NCI-H748 treated with DMSO at 0.1 percent for 48 hours (cell line): ENCODE measurements around the gene PAQR8.

Experiments
- DNase-seq: peaks from one replicate; lab custom pipeline; 2025; lab: John Stamatoyannopoulos, UW

The PAQR8 gene

DNA sequence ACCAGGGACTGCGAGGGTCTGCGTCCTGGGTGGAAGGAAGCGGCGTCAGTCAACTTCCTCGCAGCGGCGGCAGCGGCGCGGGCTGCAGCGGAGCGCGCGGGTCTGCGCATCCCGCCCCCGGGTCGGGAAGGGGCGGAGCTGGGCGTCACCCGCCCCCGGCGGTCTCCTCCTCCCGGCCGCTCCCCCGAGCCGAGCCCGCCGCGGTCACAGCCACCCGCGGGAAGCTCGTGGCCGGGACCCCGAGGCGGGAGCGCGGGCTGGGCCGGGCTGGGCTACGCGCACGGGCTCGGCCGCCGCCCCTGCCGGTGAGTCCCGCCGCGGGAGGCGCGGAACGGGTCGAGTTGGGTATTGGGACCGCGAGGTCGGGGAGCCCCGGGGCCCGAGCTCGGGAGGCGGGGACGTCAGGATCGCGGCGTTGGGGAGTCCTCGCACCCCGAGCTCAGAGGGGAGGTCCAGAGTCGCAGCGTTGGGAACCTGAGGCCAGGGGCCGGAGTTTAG lies at the start of gene PAQR8:
Gene PAQR8, plus strand, starts transcription at position 207 of the 498 bp plus-strand sequence. CDS start 41,063 bp downstream, outside the sequence.
- DNase-seq, result peak; percentile 28

DNA sequence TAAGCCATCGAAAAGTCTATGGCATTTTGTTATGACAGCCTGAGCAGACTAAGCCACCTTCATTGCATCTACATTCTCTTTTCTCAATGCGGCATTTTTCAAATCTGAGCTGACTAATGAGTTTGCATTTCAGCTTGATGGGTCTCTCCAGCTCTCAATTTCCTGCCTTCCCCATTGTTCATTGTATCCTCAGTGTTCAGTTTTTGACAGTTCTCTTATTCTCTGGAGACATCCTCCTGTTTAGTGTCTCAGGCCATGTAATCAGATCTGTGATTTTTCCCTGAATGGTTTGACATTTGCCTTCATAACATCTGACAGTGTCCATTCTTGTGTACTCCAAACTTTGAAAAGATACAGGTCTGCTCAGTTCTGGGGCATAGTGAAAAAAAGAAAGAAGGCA lies 49.5 kb upstream of the PAQR8 start:
- no peak for DNase-seq

DNA sequence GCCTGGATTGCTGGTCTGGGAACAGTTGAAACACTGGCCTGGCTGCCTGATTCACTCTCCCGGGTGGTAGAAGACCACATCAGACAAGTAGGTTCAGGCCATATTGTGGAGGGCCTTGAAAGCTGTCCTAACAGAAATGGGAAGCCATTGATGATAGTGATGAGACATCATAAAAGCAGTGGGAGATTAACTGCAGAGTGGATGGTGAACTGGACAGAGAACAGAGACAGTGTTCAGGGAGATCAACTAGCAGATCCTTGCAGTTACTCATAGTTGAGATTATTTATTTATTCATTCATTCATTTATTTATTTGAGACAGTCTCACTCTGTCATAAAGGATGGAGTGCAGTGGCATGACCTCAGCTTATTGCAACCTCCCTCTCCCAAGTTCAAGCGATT lies 47.2 kb upstream of the PAQR8 start:
- DNase-seq, result no peak

- no peak for DNase-seq
These were observed 44.7 kb upstream of the PAQR8 start for GRCh38 chr6:52317211-52317610.

- DNase-seq, result no peak
These were observed 43.9 kb upstream of the PAQR8 start for GRCh38 chr6:52317841-52318581.

- DNase-seq, result no peak
These were observed 37.8 kb upstream of the PAQR8 start for GRCh38 chr6:52324189-52324588.

DNA sequence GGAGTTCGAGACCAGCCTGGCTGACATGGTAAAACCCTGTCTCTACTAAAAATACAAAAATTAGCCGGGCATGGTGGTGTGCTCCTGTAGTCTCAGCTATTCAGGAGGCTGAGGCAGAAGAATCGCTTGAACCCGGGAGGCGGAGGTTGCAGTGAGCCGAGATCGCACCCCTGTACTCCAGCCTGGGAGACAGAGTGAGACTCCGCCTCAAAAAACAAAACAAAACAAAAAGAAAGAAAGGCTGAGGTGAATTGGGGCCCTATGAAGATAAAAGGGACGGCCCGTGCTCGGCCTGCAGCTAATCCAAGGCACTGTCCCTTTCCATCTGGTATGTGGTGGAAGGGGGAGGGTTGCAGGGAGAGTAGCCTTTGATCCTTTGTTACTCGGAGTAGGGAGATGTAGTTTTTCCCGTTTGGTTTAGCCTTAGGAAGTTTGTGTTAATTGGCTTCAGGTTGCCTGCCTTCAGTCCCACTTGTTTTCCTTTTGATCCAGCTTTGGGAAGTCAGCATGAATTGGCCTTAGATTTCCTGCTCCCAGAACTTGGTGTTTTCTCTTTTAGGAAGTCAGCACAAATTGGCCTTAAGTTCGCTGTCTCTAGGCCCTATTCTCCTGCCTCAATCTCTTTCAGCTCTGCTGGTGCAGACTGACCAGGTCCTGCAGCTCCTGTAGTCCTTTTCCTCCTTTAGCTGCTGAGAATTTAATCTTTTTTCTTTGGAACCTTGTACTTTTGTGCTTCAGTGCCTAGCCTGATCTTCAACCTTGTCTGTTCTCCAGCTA lies 36.1 kb upstream of the PAQR8 start:
- DNase-seq, result no peak

DNA sequence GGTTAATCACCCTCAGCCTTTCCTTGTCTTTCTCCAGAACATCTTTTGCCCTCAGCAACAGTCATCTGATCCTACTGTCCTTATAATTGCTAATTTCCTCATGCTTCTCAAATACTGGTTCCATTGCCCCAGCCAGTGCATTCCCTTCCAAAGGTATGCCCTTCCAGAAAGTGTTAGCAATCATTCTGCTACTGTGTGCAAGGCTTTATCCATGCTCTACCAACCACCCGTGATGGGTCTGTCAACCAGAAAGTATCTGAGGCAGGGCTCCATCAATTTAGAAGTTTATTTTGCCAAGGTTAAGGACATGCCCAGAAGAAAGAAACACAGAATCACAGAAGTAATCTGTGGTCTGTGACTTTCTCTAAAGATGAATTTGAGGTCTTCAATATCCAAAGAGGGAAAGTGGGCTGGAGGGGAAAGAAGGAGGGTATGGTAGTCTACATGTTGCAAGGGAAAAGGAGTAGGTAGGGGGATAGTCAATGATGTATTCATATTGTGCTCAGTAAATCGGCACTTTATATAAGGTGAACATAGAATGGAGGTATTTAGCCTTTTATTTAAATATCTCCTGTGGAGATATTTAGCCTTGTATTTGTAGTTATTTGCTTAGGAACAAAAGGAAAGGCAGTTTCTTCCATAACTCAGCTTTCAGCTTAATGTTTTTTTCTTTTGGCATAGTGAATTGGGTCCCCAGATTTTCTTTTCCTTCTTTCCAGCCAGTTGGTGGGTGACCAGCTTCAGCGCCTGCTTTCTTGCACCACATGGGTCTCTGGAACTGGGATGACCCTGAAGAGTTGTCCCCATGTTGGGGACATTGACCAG lies 35.2 kb upstream of the PAQR8 start:
- DNase-seq, result no peak

DNA sequence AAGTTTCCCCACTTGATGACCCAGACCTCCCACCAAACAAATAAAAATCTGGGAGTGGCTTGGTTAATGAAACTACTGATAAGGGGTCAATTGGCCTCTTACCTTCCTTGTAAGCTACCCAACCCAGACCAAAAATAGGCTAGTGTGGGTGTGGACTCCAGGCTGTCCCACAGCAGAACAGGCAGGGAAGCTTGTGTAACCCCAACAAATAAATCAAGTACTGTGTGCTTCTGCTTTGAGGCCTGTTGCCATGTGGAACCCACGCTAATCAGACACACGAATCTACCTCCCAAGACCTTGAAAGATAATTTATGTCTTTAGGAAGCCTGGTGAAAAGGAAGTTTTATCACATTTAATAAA lies 33.7 kb upstream of the PAQR8 start:
- no peak for DNase-seq

GRCh38 chr6:52328729-52329128 lies 33.2 kb upstream of the PAQR8 start:
- peak; percentile 24 for DNase-seq

- DNase-seq, result no peak
These were observed 31.5 kb upstream of the PAQR8 start for GRCh38 chr6:52330470-52330869.

- DNase-seq, result no peak
These were observed 30.0 kb upstream of the PAQR8 start for GRCh38 chr6:52331793-52332457.

DNA sequence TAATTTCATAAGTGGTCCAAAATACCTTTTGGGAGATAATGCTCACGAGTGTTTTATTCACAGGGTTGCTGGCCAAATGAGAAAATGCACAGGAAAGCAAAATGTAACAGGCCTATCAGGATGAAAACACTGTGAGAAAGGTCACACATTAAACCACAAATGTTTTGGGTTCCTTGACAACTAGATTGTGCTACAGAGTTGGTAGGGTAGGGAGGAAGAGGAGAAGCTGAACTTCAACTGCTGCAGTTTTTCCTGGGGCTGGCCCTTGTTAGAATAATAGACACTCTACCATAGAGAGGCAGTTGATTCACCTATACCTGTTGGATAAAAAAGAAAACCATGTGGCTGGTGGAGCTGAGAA lies 28.1 kb upstream of the PAQR8 start:
- no peak for DNase-seq

- no peak for DNase-seq
These were observed 26.4 kb upstream of the PAQR8 start for GRCh38 chr6:52335576-52335975.

- no peak for DNase-seq
These were observed 24.9 kb upstream of the PAQR8 start for GRCh38 chr6:52336919-52337561.

GRCh38 chr6:52337633-52338290 lies 24.2 kb upstream of the PAQR8 start:
- no peak for DNase-seq

DNA sequence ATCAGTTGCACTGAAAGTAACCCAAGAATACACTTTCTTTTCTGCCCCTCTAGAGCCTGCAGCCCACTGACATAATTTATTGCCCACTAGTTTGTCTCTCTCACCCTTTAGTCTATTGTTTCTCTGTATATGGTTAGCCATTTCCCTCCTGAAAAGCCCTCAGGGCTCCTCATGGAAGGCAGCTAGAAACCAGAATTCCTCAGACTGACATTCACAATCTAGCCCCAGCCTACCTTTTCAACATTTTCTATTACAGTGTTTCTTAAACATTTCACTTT lies 21.4 kb upstream of the PAQR8 start:
- DNase-seq, result no peak

DNA sequence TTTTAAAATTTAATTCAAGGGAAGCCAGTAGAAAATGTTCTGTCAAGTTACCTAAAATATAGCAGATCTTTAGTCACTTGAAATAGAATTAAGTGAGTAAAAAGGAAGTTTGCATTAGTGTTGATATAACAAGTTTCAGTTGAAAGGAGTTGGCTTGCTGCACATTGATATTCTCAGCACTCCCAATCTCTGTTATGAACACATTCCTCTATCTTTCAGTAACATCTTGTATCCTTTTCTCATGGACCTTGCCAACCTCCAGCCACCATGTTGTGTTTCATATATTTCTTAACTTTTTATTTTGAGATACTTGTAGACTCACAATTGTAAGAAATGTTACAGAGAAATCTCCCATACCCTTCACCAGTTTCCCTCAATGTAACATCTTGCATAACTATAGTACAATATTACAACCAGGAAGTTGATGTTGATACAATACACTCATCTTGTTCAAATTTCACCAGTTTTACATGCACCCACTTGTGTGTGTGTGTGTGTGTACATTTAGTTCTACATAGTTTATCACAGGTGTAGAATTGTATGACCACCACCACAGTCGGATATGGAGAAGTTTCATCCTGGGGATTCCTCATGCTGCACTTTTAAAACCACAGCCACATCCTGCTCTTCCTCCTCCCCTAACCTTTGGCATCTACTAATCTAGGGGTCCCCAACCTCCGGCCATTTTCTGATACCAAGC lies 20.2 kb upstream of the PAQR8 start:
- no peak for DNase-seq

DNA sequence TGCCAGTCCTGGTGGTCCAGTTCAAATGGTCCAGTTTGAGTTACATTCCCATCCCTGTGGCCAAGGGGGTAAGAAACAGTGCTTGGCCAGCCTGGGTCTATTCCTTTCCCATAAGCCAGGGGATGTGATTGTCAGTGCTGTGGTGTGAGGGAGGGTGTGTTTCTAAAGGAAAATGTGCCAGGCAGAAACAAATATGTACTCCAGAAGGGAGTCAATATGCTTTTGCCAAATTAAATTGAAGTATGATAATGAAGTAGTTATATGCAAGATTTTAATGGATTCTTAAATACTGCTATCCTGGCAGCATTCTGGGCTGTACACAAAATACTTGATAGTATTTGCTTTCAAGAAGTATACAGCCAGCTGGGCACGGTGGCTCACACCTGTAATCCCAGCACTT lies 16.6 kb upstream of the PAQR8 start:
- DNase-seq, result no peak

DNA sequence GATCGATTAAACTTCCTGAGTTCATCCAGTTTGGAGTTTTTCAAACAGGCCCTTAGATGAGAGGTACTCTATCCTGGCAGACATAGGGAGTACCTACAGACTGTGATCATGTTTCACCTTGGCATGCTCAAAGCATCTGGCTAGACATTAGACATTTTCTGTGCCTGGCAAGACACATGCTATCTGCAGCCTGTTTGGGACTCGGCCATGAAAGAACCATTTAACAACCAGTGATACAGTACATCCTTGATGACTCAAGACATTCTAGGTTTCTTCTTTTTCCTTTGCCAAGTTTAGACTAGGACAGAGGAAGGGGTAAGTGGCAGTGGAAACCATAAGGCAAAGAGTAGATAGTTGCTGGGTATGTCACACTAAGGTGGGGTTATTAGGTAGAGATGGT lies 15.4 kb upstream of the PAQR8 start:
- no peak for DNase-seq

- DNase-seq, result no peak
These were observed 14.1 kb upstream of the PAQR8 start for GRCh38 chr6:52347818-52348217.
